GM21447 (cell line): Measurements from ENCODE around the gene SAMD5.
"Not testable (repeated sequence)": the region's sequence is repeated elsewhere in the genome, so short reads cannot be mapped to it uniquely, and the experiment has no call there.

Experiments used
- ATAC-seq: cut with Tn5 transposase; IDR thresholded peaks from one replicate; pipeline ENCODE4 v1.9.1; 2021; ENCODE audit not compliant: unreplicated experiment

The SAMD5 gene

GRCh38 chr6:147527197-147527596 is 18.7 kb downstream of the SAMD5 start:
- no peak for ATAC-seq

- ATAC-seq: no peak
These were observed 20.1 kb downstream of the SAMD5 start for GRCh38 chr6:147528511-147529145.

GRCh38 chr6:147530132-147531060 is 21.9 kb downstream of the SAMD5 start:
- ATAC-seq: peak; percentile 65

- no peak for ATAC-seq
These were observed 22.8 kb downstream of the SAMD5 start for GRCh38 chr6:147531321-147531720.

- no peak for ATAC-seq
These were observed 25.8 kb downstream of the SAMD5 start for GRCh38 chr6:147534116-147534860.

- ATAC-seq: no peak
These were observed 30.3 kb downstream of the SAMD5 start for GRCh38 chr6:147538821-147539220.

GRCh38 chr6:147540075-147540474 is 31.6 kb downstream of the SAMD5 start:
- no peak for ATAC-seq

- ATAC-seq: not testable (repeated sequence)
These were observed 33.9 kb downstream of the SAMD5 start for GRCh38 chr6:147542436-147542835.

GRCh38 chr6:147544420-147544819 is 35.9 kb downstream of the SAMD5 start:
- ATAC-seq: no peak

GRCh38 chr6:147546501-147547368 is 38.2 kb downstream of the SAMD5 start:
- no peak for ATAC-seq

- no peak for ATAC-seq
These were observed 38.9 kb downstream of the SAMD5 start for GRCh38 chr6:147547369-147547902.

GRCh38 chr6:147548921-147549475 is 40.5 kb downstream of the SAMD5 start:
- no peak for ATAC-seq

- no peak for ATAC-seq
These were observed 41.0 kb downstream of the SAMD5 start for GRCh38 chr6:147549531-147549930.

- no peak for ATAC-seq
These were observed 43.5 kb downstream of the SAMD5 start for GRCh38 chr6:147551976-147552375.

- ATAC-seq: no peak
These were observed 44.6 kb downstream of the SAMD5 start for GRCh38 chr6:147553099-147553498.

- ATAC-seq: no peak
These were observed 45.8 kb downstream of the SAMD5 start for GRCh38 chr6:147554281-147554680.

GRCh38 chr6:147559006-147559405 is 50.5 kb downstream of the SAMD5 start:
- no peak for ATAC-seq

- no peak for ATAC-seq
These were observed 52.2 kb downstream of the SAMD5 start for GRCh38 chr6:147560670-147561069.

- no peak for ATAC-seq
These were observed 53.2 kb downstream of the SAMD5 start for GRCh38 chr6:147561726-147562125.

GRCh38 chr6:147563472-147563871 is 55.0 kb downstream of the SAMD5 start:
- no peak for ATAC-seq
